Measurements from ENCODE around the gene LTBP1. TPM values are rescaled to one million over a fixed set of nuclear protein-coding genes. Genes with fewer than 3 reads are reported as not detected.
A peak's percentile ranks its signal among the peaks of the same experiment; 100 is the strongest.

LTBP1 gene
- total RNA-seq, 2 donors from 2014 or later = 25.9 to 99.8 TPM

DNA sequence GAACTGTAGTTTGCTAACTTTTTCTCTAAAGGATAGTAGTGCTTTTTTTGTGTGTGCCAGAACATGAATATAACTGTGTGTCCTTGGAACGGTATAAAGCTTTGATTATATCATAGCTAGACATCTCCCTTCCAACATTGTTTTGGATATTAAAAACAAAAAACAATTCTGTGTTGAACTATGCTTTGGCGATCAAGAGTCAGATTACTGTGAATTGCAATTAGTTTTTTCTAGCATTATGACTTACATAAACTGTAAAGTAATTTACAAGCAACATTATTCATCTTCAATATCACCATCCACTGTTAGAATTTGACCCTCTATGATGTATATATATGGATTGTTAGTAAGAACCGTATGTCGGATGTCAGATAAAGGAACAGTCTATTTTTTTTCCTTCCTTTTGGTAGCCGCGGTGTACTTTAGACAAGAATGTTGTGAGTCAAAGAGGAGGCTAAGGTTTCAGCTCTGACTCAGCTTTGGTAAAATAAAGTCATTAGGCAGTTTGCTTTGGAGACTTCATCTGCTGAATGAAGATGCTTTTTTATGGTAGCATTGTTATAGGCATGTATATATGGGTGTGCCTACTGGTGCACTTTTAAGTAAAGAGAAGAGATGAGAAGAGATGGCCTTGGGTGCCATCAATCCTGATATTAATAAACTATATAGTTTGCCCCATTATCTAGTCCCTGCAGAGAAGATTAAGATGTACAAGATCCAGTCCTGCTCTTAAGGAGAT lies 76.4 kb downstream of the LTBP1 start:
- no peaks in the 10 kb centered on the region for H3K27me3 ChIP-seq (replicated peaks; ENCODE audit: insufficient read depth)
- no peaks in the 10 kb centered on the region for H3K36me3 ChIP-seq
- 35% methylated on average over 6 of the region's 6 CpGs for WGBS
- intact Hi-C loops (cut with DNase I) = no loop called here
- DNase-seq (ENCODE audit: low spot score) = no peak
- H3K27ac ChIP-seq = peak overlapping the region; percentile 32 to 38
- H3K9me3 ChIP-seq = no peaks in the 10 kb centered on the region
- TF ChIP-seq POLR2A (IDR thresholded peaks at IDR 0.05) (no peak), POLR2AphosphoS5 (IDR thresholded peaks at IDR 0.05) (no peak)
- TF ChIP-seq, protein P1, sequence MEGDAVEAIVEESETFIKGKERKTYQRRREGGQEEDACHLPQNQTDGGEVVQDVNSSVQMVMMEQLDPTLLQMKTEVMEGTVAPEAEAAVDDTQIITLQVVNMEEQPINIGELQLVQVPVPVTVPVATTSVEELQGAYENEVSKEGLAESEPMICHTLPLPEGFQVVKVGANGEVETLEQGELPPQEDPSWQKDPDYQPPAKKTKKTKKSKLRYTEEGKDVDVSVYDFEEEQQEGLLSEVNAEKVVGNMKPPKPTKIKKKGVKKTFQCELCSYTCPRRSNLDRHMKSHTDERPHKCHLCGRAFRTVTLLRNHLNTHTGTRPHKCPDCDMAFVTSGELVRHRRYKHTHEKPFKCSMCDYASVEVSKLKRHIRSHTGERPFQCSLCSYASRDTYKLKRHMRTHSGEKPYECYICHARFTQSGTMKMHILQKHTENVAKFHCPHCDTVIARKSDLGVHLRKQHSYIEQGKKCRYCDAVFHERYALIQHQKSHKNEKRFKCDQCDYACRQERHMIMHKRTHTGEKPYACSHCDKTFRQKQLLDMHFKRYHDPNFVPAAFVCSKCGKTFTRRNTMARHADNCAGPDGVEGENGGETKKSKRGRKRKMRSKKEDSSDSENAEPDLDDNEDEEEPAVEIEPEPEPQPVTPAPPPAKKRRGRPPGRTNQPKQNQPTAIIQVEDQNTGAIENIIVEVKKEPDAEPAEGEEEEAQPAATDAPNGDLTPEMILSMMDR (IDR thresholded peaks at IDR 0.05) = no peak
- no peaks in the 10 kb centered on the region for H3K4me1 ChIP-seq (replicated peaks)
- no peak overlapping the region for H3K4me3 ChIP-seq

DNA sequence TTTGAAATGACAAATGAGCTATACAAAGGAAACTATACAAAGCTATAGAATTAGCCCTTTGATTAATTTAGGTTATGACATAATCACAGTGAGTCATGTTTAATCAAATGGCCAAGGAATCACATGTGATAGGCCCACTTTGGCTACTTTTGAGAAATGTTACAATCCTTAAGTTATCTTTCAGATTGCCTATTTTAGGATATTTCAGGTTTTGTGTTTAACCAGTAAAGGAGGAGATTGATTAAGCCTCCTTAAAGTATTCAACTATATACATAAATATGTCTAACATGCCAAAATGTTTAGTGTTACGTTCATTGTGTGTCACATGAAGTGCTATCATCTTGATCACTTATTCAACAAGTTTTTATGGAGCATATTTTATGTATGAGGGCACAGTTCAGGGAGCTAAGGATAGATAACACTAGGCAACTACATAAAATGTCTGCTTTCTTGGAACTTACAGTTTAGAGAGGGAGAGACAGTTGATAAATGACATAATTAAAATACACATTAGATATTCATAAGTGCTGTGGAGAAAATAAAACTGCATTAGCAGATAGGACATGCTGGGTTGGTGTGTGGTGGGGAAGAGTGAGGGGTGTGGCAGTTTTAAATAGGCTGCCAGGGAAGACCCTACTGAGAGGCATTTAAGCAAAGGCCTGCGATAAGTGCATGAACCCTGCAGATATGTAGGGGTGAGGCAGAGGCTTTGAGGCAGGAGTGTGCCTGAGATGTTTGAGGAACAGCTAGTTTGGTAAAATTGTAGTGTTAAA lies 77.2 kb downstream of the LTBP1 start:
- peak overlapping the region in 1 of 2 donors; percentile 32 for H3K27ac ChIP-seq

DNA sequence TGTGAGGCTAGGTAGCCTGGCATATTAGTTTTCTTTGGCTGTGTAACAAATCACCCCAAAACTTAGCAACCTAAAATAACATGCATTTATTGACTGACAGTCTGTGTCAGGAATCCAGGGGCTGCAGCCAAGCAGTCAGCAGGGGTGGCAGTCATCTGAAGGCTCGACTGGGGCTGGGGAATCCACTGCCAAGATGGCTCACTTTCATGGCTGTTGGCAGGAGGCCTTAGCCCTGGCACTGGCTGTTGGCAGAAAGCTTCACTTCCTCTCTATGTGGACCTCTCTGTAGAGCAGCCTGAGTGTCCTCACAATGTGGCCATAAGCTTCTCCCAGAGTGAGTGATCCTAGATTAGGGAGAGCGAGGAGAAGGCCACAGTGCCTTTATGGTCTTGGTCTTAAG lies 78.0 kb downstream of the LTBP1 start:
- Histone ChIP-seq H3K27me3 (replicated peaks; ENCODE audit: insufficient read depth) (no peaks in the 10 kb centered on the region), H3K4me3 (no peak overlapping the region), H3K9me3 (no peaks in the 10 kb centered on the region), H3K36me3 (no peaks in the 10 kb centered on the region), H3K27ac (no peak overlapping the region), H3K4me1 (replicated peaks) (no peaks in the 10 kb centered on the region)
- TF ChIP-seq, protein P1 (IDR thresholded peaks at IDR 0.05) = no peak
- TF ChIP-seq POLR2AphosphoS5 (IDR thresholded peaks at IDR 0.05) (no peak), POLR2A (IDR thresholded peaks at IDR 0.05) (no peak)
- intact Hi-C loops (cut with DNase I) = no loop called here
- DNase-seq (ENCODE audit: low spot score) = no peak
- 82% methylated on average over 2 of the region's 2 CpGs for WGBS

More for the DNA sequence above, 77.2 kb downstream of the LTBP1 start:
- TF ChIP-seq POLR2A (IDR thresholded peaks at IDR 0.05) (no peak), POLR2AphosphoS5 (IDR thresholded peaks at IDR 0.05) (no peak)
- TF ChIP-seq, protein P1 (IDR thresholded peaks at IDR 0.05) = no peak
- intact Hi-C loops (cut with DNase I) = no loop called here
- Histone ChIP-seq H3K36me3 (no peaks in the 10 kb centered on the region), H3K4me1 (replicated peaks) (no peaks in the 10 kb centered on the region), H3K9me3 (no peaks in the 10 kb centered on the region), H3K27me3 (replicated peaks; ENCODE audit: insufficient read depth) (no peaks in the 10 kb centered on the region), H3K4me3 (no peak overlapping the region)
- DNase-seq (ENCODE audit: low spot score) = no peak
- WGBS = 73% methylated on average over 2 of the region's 2 CpGs

DNA sequence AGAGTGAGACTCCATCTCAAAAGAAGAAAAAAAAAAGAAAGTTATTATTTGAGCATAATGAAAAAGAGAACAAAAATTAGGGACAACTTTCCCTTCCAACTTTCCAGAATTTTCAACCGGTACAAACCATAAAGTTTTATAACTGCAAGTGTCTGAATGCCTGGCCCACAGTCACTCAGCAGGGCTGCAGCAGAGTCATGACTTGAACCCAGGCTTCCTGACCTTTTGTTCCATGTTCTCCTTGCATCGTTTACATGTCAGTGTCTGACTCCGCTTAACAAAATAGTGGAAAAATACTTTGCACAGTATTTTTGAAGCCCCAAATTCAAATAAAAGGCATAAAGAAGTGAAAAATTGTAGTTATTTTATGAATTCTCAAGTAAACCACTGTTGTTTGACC lies 82.7 kb downstream of the LTBP1 start:
- WGBS = 31% methylated on average over 3 of the region's 3 CpGs
- H3K4me3 ChIP-seq = no peak overlapping the region
- peak overlapping the region; percentile 22 to 44 for H3K27ac ChIP-seq
- no peak for DNase-seq (ENCODE audit: low spot score)
- TF ChIP-seq POLR2AphosphoS5 (IDR thresholded peaks at IDR 0.05) (no peak), POLR2A (IDR thresholded peaks at IDR 0.05) (no peak)
- TF ChIP-seq, protein P1 (IDR thresholded peaks at IDR 0.05) = no peak
- no peaks in the 10 kb centered on the region for H3K4me1 ChIP-seq (replicated peaks)
- no peaks in the 10 kb centered on the region for H3K27me3 ChIP-seq (replicated peaks; ENCODE audit: insufficient read depth)
- H3K36me3 ChIP-seq = no peaks in the 10 kb centered on the region
- no peaks in the 10 kb centered on the region for H3K9me3 ChIP-seq
- intact Hi-C loops (cut with DNase I) = no loop called here
